HepG2 (cell line): Measurements from ENCODE around the gene AHCY. TPM values are rescaled to one million over a fixed set of nuclear protein-coding genes. Genes with fewer than 3 reads are reported as not detected.
A peak's percentile ranks its signal among the peaks of the same experiment; 100 is the strongest.

Source experiments
- BCL6 ChIP-seq: IDR thresholded peaks from 2 replicates; pipeline ENCODE4 v1.6.1; 2016; ENCODE audit warnings: missing genetic modification reagents, missing compliant biosample characterization
- HNF4A ChIP-seq: sonication (generic); formaldehyde crosslinking; IDR thresholded peaks from 2 replicates; pipeline ENCODE4 v1.4.0; 2020; ENCODE audit warnings: missing genetic modification reagents
- IRF2 ChIP-seq: IDR thresholded peaks from 2 replicates; pipeline ENCODE4 v1.6.1; 2018; ENCODE audit warnings: missing genetic modification reagents, missing compliant biosample characterization
- KDM6A ChIP-seq: IDR thresholded peaks from 2 replicates; pipeline ENCODE4 v1.6.1; 2016; ENCODE audit warnings: low read depth
- NR2F1 ChIP-seq, 2 experiments: fragments of 450-650 bp in 1 of 2; formaldehyde crosslinking in 1 of 2; IDR thresholded peaks; 2 replicates each; pipeline versions ENCODE4 v1.5.0 to v1.6.1; 2016 to 2020; ENCODE audit warnings: mild to moderate bottlenecking in 1 of 2, missing compliant biosample characterization in 1 of 2, missing genetic modification reagents in 1 of 2, moderate library complexity in 1 of 2
- PHF5A ChIP-seq: IDR thresholded peaks from one replicate; pipeline ENCODE4 v1.6.1; 2018; ENCODE audit warnings: low read depth, missing genetic modification reagents; ENCODE audit not compliant: unreplicated experiment
- PITX1 ChIP-seq: sonication (generic); formaldehyde crosslinking; IDR thresholded peaks from 2 replicates; pipeline ENCODE4 v1.5.1; 2020; ENCODE audit warnings: mild to moderate bottlenecking, missing genetic modification reagents
- SIX1 ChIP-seq: sonication (generic); formaldehyde crosslinking; IDR thresholded peaks from 2 replicates; pipeline ENCODE4 v1.4.0; 2020; ENCODE audit warnings: missing genetic modification reagents, borderline replicate concordance
- SP4 ChIP-seq: sonication (generic); formaldehyde crosslinking; IDR thresholded peaks from 2 replicates; pipeline ENCODE4 v1.8.1; 2023; ENCODE audit warnings: mild to moderate bottlenecking, missing genetic modification reagents
- ZMYM3 ChIP-seq: sonication (generic); formaldehyde crosslinking; IDR thresholded peaks from 2 replicates; pipeline ENCODE4 v1.5.1; 2020; ENCODE audit warnings: mild to moderate bottlenecking, missing genetic modification reagents
- ZNF432 ChIP-seq: sonication (generic); formaldehyde crosslinking; IDR thresholded peaks from 2 replicates; pipeline ENCODE4 v1.5.0; 2020; ENCODE audit warnings: missing genetic modification reagents, mild to moderate bottlenecking, borderline replicate concordance
- ZNF501 ChIP-seq: sonication (generic); formaldehyde crosslinking; IDR thresholded peaks from 2 replicates; pipeline ENCODE4 v1.5.1; 2020; ENCODE audit warnings: mild to moderate bottlenecking, moderate library complexity, missing genetic modification reagents
- ZNF746 ChIP-seq: sonication (generic); formaldehyde crosslinking; IDR thresholded peaks from 2 replicates; pipeline ENCODE4 v1.8.0; 2022; ENCODE audit warnings: mild to moderate bottlenecking, missing genetic modification reagents
- ZNF850 ChIP-seq: sonication (generic); formaldehyde crosslinking; conservative IDR thresholded peaks from 2 replicates; pipeline ENCODE4 v1.9.0; 2021; ENCODE audit warnings: mild to moderate bottlenecking, missing genetic modification reagents
- polyA plus RNA-seq, 8 experiments: library from polyadenylated mRNA; depleted of rRNA in 3 of 8; stranded (reverse) in 7 of 8; unstranded in 1 of 8; fragments of >200 nt; fragmentation: Illumina TruSeq in 4 of 8; extraction: Trizol in 4 of 8; gene quantifications; 2 replicates each; pipeline versions ENCODE4 v1.2.1 to v1.2.3, GENCODE V29; 2011 to 2016; ENCODE audit warnings: low read depth in 4 of 8, missing spikeins in 1 of 8, mixed read lengths in 1 of 8; ENCODE audit not compliant: insufficient read depth in 1 of 8
- total RNA-seq, 5 experiments: library from RNA; depleted of rRNA; stranded (reverse); fragments of >200 nt; fragmentation: Illumina TruSeq; extraction: Trizol; gene quantifications; 2 replicates each; pipeline ENCODE4 v1.2.3, GENCODE V29; 2016; ENCODE audit warnings: low read depth in 1 of 5
- TF ChIP-seq, protein P1 (sequence below): sonication (generic); formaldehyde crosslinking; IDR thresholded peaks from 2 replicates; pipeline ENCODE4 v1.4.0; 2020; ENCODE audit warnings: missing genetic modification reagents
- TF ChIP-seq, protein P2 (sequence below): IDR thresholded peaks from 2 replicates; pipeline ENCODE4 v1.6.1; 2016; ENCODE audit warnings: mild to moderate bottlenecking
- TF ChIP-seq, protein P3 (sequence below), 2 experiments: IDR thresholded peaks; 2 replicates each; pipeline ENCODE4 v1.6.1; 2011 to 2012; ENCODE audit warnings: low read length in 2 of 2, borderline replicate concordance in 1 of 2, low read depth in 1 of 2, mild to moderate bottlenecking in 1 of 2, moderate library complexity in 1 of 2
- TF ChIP-seq, protein P4 (sequence below): IDR thresholded peaks from 2 replicates; pipeline ENCODE4 v1.6.1; 2016

Gene AHCY
- total and polyA plus RNA-seq, 2 of the 13 experiments (the other 11 are each of a cell fraction or from before 2014, with no cell fraction given): 407 to 419 TPM

DNA sequence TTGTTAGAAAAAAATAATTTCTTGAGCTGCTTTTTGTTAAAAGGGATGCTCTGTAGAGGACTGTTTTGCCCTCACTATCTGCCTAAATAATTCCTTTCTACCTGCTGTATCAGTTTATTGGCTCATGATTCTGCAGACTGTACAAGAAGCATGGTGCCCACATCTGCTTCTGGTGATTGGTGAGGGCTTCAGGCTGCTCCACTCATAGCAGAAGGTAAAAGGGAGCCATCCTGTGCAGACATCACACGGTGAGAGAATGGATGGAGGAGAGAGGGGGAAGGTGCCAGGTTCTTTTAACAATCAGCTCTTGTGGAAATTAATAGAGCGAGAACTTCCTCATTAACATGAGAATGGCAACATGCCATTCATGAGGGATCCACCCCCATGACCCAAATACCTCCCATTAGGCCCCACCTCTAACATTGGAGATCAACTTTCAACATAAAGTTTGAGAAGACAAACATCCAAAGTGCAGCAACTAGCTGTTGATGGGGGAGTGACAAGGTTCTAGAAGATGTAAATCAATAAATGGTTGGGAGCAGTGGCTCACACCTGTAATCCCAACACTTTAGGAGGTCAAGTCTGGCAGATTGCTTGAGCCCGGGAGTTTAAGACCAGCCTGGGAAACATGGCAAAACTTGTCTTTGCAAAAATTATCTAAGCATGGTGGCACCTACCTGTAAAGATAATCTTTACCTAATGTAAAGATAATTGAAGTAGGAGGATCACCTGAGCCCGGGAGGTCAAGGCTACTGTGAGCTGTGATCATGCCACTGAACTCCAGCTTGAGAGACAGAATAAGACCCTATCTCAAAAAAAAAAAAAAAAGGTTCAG lies 15.7 kb upstream of the AHCY start (continued):
- TF ChIP-seq ZNF432 (CRISPR knock-in tag): no peak
- TF ChIP-seq, protein P1, sequence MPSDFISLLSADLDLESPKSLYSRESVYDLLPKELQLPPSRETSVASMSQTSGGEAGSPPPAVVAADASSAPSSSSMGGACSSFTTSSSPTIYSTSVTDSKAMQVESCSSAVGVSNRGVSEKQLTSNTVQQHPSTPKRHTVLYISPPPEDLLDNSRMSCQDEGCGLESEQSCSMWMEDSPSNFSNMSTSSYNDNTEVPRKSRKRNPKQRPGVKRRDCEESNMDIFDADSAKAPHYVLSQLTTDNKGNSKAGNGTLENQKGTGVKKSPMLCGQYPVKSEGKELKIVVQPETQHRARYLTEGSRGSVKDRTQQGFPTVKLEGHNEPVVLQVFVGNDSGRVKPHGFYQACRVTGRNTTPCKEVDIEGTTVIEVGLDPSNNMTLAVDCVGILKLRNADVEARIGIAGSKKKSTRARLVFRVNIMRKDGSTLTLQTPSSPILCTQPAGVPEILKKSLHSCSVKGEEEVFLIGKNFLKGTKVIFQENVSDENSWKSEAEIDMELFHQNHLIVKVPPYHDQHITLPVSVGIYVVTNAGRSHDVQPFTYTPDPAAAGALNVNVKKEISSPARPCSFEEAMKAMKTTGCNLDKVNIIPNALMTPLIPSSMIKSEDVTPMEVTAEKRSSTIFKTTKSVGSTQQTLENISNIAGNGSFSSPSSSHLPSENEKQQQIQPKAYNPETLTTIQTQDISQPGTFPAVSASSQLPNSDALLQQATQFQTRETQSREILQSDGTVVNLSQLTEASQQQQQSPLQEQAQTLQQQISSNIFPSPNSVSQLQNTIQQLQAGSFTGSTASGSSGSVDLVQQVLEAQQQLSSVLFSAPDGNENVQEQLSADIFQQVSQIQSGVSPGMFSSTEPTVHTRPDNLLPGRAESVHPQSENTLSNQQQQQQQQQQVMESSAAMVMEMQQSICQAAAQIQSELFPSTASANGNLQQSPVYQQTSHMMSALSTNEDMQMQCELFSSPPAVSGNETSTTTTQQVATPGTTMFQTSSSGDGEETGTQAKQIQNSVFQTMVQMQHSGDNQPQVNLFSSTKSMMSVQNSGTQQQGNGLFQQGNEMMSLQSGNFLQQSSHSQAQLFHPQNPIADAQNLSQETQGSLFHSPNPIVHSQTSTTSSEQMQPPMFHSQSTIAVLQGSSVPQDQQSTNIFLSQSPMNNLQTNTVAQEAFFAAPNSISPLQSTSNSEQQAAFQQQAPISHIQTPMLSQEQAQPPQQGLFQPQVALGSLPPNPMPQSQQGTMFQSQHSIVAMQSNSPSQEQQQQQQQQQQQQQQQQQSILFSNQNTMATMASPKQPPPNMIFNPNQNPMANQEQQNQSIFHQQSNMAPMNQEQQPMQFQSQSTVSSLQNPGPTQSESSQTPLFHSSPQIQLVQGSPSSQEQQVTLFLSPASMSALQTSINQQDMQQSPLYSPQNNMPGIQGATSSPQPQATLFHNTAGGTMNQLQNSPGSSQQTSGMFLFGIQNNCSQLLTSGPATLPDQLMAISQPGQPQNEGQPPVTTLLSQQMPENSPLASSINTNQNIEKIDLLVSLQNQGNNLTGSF (CRISPR knock-in tag): no peak
- peak; percentile 25 to 52; a peak in 2 of 4 replicates for TF ChIP-seq NR2F1 (CRISPR knock-in tag; IDR thresholded peaks at IDR 0.05)
- TF ChIP-seq SIX1 (CRISPR knock-in tag): peak; percentile 78
- no peak for TF ChIP-seq ZNF746
- peak; percentile 80 for TF ChIP-seq HNF4A (CRISPR knock-in tag)
- peak; percentile 39; the same call in 1 of the 2 replicates for TF ChIP-seq ZMYM3
- TF ChIP-seq PITX1 (CRISPR knock-in tag): peak; percentile 54
- TF ChIP-seq, protein P2, sequence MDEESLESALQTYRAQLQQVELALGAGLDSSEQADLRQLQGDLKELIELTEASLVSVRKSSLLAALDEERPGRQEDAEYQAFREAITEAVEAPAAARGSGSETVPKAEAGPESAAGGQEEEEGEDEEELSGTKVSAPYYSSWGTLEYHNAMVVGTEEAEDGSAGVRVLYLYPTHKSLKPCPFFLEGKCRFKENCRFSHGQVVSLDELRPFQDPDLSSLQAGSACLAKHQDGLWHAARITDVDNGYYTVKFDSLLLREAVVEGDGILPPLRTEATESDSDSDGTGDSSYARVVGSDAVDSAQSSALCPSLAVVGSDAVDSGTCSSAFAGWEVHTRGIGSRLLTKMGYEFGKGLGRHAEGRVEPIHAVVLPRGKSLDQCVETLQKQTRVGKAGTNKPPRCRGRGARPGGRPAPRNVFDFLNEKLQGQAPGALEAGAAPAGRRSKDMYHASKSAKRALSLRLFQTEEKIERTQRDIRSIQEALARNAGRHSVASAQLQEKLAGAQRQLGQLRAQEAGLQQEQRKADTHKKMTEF (CRISPR knock-in tag): peak; percentile 74
- no peak for TF ChIP-seq KDM6A (CRISPR knock-in tag)
- TF ChIP-seq IRF2: peak; percentile 53; the same call in 1 of the 2 replicates
- TF ChIP-seq BCL6 (CRISPR knock-in tag): peak; percentile 60; the same call in 1 of the 2 replicates
- TF ChIP-seq, protein P3, sequence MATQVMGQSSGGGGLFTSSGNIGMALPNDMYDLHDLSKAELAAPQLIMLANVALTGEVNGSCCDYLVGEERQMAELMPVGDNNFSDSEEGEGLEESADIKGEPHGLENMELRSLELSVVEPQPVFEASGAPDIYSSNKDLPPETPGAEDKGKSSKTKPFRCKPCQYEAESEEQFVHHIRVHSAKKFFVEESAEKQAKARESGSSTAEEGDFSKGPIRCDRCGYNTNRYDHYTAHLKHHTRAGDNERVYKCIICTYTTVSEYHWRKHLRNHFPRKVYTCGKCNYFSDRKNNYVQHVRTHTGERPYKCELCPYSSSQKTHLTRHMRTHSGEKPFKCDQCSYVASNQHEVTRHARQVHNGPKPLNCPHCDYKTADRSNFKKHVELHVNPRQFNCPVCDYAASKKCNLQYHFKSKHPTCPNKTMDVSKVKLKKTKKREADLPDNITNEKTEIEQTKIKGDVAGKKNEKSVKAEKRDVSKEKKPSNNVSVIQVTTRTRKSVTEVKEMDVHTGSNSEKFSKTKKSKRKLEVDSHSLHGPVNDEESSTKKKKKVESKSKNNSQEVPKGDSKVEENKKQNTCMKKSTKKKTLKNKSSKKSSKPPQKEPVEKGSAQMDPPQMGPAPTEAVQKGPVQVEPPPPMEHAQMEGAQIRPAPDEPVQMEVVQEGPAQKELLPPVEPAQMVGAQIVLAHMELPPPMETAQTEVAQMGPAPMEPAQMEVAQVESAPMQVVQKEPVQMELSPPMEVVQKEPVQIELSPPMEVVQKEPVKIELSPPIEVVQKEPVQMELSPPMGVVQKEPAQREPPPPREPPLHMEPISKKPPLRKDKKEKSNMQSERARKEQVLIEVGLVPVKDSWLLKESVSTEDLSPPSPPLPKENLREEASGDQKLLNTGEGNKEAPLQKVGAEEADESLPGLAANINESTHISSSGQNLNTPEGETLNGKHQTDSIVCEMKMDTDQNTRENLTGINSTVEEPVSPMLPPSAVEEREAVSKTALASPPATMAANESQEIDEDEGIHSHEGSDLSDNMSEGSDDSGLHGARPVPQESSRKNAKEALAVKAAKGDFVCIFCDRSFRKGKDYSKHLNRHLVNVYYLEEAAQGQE (IDR thresholded peaks at IDR 0.05; ENCODE audit: borderline replicate concordance in 1 of 2, low read depth in 1 of 2, low read length in 2 of 2): 0 out of 4 replicates have a peak, but pooled peaks of 1 of the 2 experiments have one; percentile 23
- TF ChIP-seq, protein P4, sequence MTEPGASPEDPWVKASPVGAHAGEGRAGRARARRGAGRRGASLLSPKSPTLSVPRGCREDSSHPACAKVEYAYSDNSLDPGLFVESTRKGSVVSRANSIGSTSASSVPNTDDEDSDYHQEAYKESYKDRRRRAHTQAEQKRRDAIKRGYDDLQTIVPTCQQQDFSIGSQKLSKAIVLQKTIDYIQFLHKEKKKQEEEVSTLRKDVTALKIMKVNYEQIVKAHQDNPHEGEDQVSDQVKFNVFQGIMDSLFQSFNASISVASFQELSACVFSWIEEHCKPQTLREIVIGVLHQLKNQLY: no peak
- no peak for TF ChIP-seq SP4 (CRISPR knock-in tag)
- TF ChIP-seq ZNF850: peak; percentile 31; the same call in 1 of the 2 replicates
- TF ChIP-seq PHF5A (CRISPR knock-in tag): peak; percentile 32
- no peak for TF ChIP-seq ZNF501
